Retinal pigment epithelial cell (primary cell): ENCODE measurements around the gene TRPC4AP.

Experiments
- DNase-seq: peaks from one replicate; pipeline ENCODE4 v3.0.0-alpha.2; 2010; ENCODE audit warnings: low read depth
- H3K4me3 ChIP-seq: 2 replicates; pipeline ENCODE4 v1.5.1; 2011; ENCODE audit warnings: mild to moderate bottlenecking, low read length, control low read depth, moderate library complexity
- TF ChIP-seq, protein P1 (sequence below): conservative IDR thresholded peaks from 2 replicates; pipeline ENCODE4 v1.5.1; 2011; ENCODE audit warnings: low read depth, low read length, control low read depth, inconsistent platforms

TRPC4AP gene

DNA sequence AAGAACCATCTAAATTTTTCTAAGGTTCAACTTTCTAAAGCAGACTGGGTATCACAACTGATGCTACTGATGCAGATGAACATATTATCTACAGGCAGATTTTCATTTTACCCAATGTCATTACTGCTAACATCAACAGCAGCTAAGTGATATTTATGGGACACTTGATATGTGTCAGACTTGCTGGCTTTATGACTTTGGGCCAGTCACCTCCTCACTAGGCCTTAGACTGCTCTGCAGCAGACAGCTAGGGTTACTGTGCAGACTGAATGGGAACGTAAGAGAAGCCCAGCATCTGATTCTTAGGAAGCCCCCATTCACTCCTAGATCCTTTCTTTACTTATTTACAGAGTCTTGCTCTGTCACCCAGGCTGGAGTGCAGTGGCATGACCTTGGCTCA, 70.8 kb downstream of the TRPC4AP start:
- H3K4me3 ChIP-seq: no peak overlapping the region
- TF ChIP-seq, protein P1, sequence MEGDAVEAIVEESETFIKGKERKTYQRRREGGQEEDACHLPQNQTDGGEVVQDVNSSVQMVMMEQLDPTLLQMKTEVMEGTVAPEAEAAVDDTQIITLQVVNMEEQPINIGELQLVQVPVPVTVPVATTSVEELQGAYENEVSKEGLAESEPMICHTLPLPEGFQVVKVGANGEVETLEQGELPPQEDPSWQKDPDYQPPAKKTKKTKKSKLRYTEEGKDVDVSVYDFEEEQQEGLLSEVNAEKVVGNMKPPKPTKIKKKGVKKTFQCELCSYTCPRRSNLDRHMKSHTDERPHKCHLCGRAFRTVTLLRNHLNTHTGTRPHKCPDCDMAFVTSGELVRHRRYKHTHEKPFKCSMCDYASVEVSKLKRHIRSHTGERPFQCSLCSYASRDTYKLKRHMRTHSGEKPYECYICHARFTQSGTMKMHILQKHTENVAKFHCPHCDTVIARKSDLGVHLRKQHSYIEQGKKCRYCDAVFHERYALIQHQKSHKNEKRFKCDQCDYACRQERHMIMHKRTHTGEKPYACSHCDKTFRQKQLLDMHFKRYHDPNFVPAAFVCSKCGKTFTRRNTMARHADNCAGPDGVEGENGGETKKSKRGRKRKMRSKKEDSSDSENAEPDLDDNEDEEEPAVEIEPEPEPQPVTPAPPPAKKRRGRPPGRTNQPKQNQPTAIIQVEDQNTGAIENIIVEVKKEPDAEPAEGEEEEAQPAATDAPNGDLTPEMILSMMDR: no peak
- no peak for DNase-seq

DNA sequence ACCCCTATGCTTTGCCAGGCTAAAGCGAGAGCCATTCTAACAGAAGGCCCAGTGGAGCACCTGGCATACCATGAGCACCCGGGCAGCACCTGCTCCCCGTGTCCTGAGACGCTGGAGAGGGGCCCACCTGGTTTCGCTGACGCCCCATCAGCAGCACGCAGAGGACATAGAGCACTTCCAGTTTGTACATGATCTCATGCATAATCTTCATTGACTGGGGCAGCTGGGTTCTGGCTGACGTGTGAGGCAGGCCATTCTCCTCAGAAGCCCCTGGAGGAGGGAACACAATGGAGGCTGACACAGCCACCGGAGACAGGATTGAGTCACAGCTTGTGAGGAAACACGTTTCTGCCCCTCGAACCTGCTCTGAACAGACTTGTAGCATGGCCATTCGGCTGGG, 71.5 kb downstream of the TRPC4AP start:
- TF ChIP-seq, protein P1: no peak
- DNase-seq: no peak
- H3K4me3 ChIP-seq: no peak overlapping the region

DNA sequence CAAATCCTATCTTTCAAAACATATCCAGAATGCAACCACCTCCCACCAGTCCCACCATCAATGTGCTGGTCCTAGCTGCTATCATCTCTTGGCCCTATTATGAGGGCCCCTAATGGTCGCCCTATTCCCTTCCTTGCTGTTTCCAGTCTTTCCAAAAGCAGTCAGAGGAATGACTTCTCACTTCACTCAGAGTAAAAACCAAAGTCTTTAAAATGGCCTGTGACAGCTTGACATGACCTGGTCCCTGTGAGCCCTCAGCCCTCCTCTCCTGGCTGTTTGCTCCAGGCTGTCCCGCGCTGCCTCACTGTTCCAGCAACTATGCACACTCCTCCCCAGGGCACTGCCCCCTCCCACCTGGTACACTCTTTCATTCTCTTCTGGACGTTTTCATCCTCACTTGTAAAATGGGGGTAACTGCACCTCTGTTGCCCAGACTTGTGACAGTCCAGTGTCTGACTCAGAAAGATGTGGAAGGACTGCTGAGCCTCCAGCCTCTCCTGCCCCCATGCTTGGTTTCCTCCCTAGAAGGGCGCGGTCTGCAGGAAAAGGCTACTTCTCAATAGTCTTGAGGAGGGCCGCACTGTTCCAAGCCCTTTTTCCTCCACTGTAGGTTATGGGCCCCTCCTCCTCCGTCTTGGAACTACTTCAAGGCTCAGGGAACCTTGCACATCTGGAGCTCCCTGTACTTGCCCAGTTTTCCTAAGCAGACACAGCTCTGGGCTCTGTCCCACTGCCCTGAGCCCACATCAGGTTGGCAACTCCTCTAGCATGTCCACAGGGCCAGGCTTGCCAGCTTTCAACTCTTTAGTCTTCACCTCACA, 72.3 kb downstream of the TRPC4AP start:
- no peak overlapping the region for H3K4me3 ChIP-seq
- TF ChIP-seq, protein P1: no peak
- DNase-seq: no peak

DNA sequence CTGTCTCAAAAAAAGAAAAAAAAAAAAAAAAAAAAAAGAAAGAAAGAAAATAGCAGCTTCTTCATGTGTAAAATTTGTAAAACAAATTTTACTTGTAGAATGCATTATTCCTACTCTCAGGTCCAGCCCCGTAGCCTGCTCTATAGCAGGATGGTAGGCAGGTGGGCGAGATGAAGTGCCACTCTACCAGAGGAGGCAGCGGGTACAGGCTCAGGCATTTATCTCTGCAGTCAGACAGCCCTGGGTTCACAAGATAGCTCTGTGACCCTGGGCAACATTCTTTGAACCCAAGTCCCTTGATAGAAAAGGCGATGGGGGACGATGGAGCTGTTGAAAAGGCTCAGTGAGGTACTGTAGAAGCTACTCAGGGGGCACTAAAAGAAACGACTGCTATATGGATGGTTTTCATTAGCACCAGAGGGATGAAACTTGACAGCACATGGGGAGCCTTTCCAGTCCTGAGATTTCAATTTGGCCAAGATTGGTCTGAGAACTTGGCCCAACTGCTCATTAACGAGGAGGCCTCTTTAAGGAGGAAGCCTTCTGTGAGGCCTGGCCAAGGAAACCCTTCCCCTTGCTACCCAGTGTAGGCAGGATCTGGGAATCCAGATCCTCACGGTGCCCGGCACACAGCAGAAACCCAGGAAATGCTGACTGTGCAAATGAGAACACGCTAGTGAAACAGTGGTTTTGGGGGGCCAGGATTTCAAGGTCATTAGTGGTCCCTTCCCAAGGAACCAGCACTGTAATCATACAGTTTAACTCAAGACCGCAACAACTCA, 73.8 kb downstream of the TRPC4AP start:
- no peak overlapping the region for H3K4me3 ChIP-seq
- DNase-seq: no peak
- TF ChIP-seq, protein P1: no peak

DNA sequence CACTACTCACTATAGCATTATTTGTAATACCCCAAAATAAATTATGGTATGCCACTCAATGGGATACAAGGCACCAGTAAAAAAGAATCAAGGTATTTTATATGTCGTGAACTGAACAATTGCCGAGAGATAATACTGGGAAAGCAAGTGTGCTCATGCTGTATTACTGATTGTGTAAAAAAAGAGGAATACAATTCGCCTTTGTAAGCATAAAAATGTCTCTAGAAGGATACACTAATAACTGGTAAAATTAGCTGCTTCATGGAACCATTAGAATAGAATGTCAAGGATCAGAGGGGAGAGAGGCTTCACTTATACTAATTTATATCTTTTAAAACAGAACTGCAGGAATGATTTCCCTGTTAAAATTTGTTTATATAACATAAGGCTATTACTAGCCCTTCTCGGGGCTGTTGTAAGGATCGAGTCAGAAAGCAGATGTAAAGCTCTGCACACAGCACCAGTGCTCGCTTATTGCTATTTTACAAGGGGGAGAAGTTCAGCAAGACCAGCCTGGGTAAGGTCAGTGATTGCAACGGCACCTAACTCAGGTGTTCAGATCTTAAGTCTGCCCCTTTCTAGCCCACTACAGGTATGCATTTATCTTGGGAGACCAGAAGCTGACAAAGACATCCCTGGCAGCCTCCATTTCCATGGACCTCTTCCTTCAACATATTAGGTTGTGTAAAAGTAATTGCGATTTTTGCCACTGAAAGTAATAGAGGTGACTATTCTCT, 75.3 kb downstream of the TRPC4AP start:
- no peak for DNase-seq
- TF ChIP-seq, protein P1: no peak
- H3K4me3 ChIP-seq: no peak overlapping the region

DNA sequence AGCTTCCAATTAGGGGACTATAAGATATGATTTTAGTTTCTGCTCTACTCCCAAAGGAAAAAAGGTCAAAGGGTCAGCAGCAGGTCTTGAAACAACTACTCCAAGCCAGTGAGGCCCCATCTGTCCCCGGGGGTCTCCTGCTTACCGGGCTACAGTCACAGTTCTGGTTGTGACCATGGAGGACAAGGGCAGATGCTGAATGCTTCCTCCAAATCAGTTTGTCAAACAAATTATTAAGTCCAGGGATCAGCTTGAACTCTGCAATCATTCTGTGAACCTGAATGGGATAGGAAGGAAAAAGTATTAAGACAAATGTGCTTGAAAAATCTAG, 76.8 kb downstream of the TRPC4AP start:
- H3K4me3 ChIP-seq: no peak overlapping the region
- DNase-seq: no peak
- TF ChIP-seq, protein P1: no peak
